Spleen (tissue), 7 donors: ENCODE data around the gene C4B.
"Not testable (repeated sequence)": the region's sequence is repeated elsewhere in the genome, so short reads cannot be mapped to it uniquely, and the experiment has no call there.

Source experiments
- CTCF ChIP-seq, 11 experiments: fragments of 200-600 bp in 7 of 11; fragments of 450-650 bp in 4 of 11; sonication (generic) in 4 of 11; IDR thresholded peaks in 8 of 11; conservative IDR thresholded peaks in 3 of 11; 1 replicate in 7 of 11; 2 replicates in 4 of 11; pipeline versions ENCODE4 v1.4.0 to v1.8.0; 2016 to 2021; ENCODE audit warnings: antibody characterized with exemption in 11 of 11, inconsistent platforms in 4 of 11, mild to moderate bottlenecking in 1 of 11
- POLR2AphosphoS5 ChIP-seq, 3 donors: sonication (generic); formaldehyde crosslinking; IDR thresholded peaks; one replicate each; pipeline ENCODE4 v1.5.1; 2017; ENCODE audit warnings: antibody characterized with exemption in 3 of 3
- donor health status: DM: no; HTN: no; CAD: no; lungs with moderate emphysema.
- donor health status: DM: no; HTN: no; CAD: no.
- donor health status: DM: no; HTN: no; CAD: no.

- TF ChIP-seq CTCF (IDR thresholded peaks at IDR 0.05 in 8 of 11, conservative IDR thresholded peaks at IDR 0.05 in 3 of 11); POLR2AphosphoS5 (IDR thresholded peaks at IDR 0.05): not testable (repeated sequence)
Observed at GRCh38 chr6:32049149-32049548, 34.6 kb downstream of the C4B start.
